Endothelial cell of umbilical vein (primary cell): Measurements from ENCODE around the gene CUL5. TPM values are rescaled to one million over a fixed set of nuclear protein-coding genes. Genes with fewer than 3 reads are reported as not detected.

Source experiments
- BruUV-seq: library from RNA; stranded (reverse); fragments of 400-500 nt; replicated peaks from 2 replicates; lab custom pipeline; 2021; lab: Mats Ljungman, UMichigan
- CTCF ChIA-PET: fragments of 300-600, 350-600 bp; sonication (Branson Sonifier 250); formaldehyde crosslinking; loops from one replicate; lab custom pipeline; 2021; ENCODE audit warnings: antibody characterized with exemption, inconsistent platforms; lab: Charles Lee
- POLR2A ChIA-PET: fragments of 300-600, 350-600 bp; sonication (Branson Sonifier 250); formaldehyde crosslinking; loops from one replicate; lab custom pipeline; 2021; ENCODE audit warnings: antibody characterized with exemption, inconsistent platforms; lab: Charles Lee
- DNase-seq: peaks from one replicate; pipeline ENCODE4 v3.0.0-alpha.2; 2011; ENCODE audit warnings: low read depth, low spot score
- FAIRE-seq: peaks from 2 replicates; lab custom pipeline; 2011; peaks lifted over from hg19 to GRCh38; lab: Jason Lieb, UNC
- H2AFZ ChIP-seq: 2 replicates; pipeline ENCODE4 v1.6.0; 2012; ENCODE audit warnings: low read depth, low read length, control low read depth, inconsistent platforms
- H3K27ac ChIP-seq: 2 replicates; pipeline ENCODE4 v1.5.1; 2011; ENCODE audit warnings: low read depth, mild to moderate bottlenecking, control low read depth, low read length, moderate library complexity; ENCODE audit not compliant: insufficient read depth
- H3K27me3 ChIP-seq, 2 experiments: 2 replicates each; pipeline versions ENCODE4 v1.6.0 to v1.6.1; 2011; ENCODE audit warnings: low read length in 2 of 2, mixed read lengths in 1 of 2; ENCODE audit not compliant: control insufficient read depth in 2 of 2, insufficient read depth in 2 of 2
- H3K36me3 ChIP-seq, 2 experiments: 2 replicates in 1 of 2; 3 replicates in 1 of 2; pipeline ENCODE4 v1.5.1; 2011; ENCODE audit warnings: low read length in 2 of 2, mild to moderate bottlenecking in 1 of 2, moderate library complexity in 1 of 2; ENCODE audit not compliant: control insufficient read depth in 2 of 2, insufficient read depth in 2 of 2; ENCODE audit errors: extremely low read depth in 1 of 2
- H3K4me1 ChIP-seq: 3 replicates; pipeline ENCODE4 v1.5.1; 2011; ENCODE audit warnings: mild to moderate bottlenecking, low read length; ENCODE audit not compliant: control insufficient read depth, insufficient read depth; ENCODE audit errors: extremely low read depth
- H3K4me2 ChIP-seq: 2 replicates; pipeline ENCODE4 v1.6.1; 2011; ENCODE audit warnings: low read length, control low read depth, mixed read lengths; ENCODE audit not compliant: insufficient read depth
- H3K4me3 ChIP-seq, 3 experiments: fragments of 200-600 bp in 1 of 3; sonication (generic), shearing (Covaris generic) in 1 of 3; replicated peaks in 1 of 3; 2 replicates each; pipeline ENCODE4 v1.5.1; 2011 to 2016; ENCODE audit warnings: control low read depth in 3 of 3, low read length in 3 of 3, mild to moderate bottlenecking in 2 of 3, inconsistent platforms in 1 of 3, low read depth in 1 of 3, moderate library complexity in 1 of 3; ENCODE audit not compliant: insufficient read depth in 1 of 3
- H3K79me2 ChIP-seq: 2 replicates; pipeline ENCODE4 v1.6.0; 2012; ENCODE audit warnings: low read length, inconsistent platforms; ENCODE audit not compliant: control insufficient read depth, insufficient read depth
- H3K9ac ChIP-seq: replicated peaks from 2 replicates; pipeline ENCODE3; 2011; ENCODE audit warnings: low read length, control low read depth; ENCODE audit not compliant: insufficient read depth; ENCODE audit errors: extremely low read depth
- H3K9me1 ChIP-seq: replicated peaks from 3 replicates; pipeline ENCODE4 v1.6.0; 2011; ENCODE audit warnings: mild to moderate bottlenecking, low read length; ENCODE audit not compliant: control insufficient read depth, insufficient read depth; ENCODE audit errors: extremely low read depth
- H3K9me3 ChIP-seq: replicated peaks from 2 replicates; pipeline ENCODE4 v1.5.1; 2012; ENCODE audit warnings: low read length, inconsistent platforms; ENCODE audit not compliant: control insufficient read depth, insufficient read depth
- H4K20me1 ChIP-seq: replicated peaks from 2 replicates; pipeline ENCODE3; 2011; ENCODE audit warnings: mild to moderate bottlenecking, low read length; ENCODE audit not compliant: control insufficient read depth, insufficient read depth; ENCODE audit errors: extremely low read depth
- EZH2 ChIP-seq: IDR thresholded peaks from 2 replicates; pipeline ENCODE4 v1.6.1; 2012; ENCODE audit warnings: borderline replicate concordance, low read depth, mild to moderate bottlenecking, moderate library complexity, low read length, inconsistent platforms; ENCODE audit not compliant: severe bottlenecking
- FOS ChIP-seq: IDR thresholded peaks from 2 replicates; pipeline ENCODE4 v1.6.1; 2011; ENCODE audit warnings: mild to moderate bottlenecking, low read length, moderate library complexity, borderline replicate concordance; ENCODE audit not compliant: insufficient read depth
- GATA2 ChIP-seq: IDR thresholded peaks from 2 replicates; pipeline ENCODE4 v1.7.0; 2011; ENCODE audit warnings: low read depth, mild to moderate bottlenecking, moderate library complexity, mixed read lengths, low read length; ENCODE audit not compliant: insufficient read length, insufficient read depth
- JUN ChIP-seq: IDR thresholded peaks from 2 replicates; pipeline ENCODE4 v1.6.1; 2011; ENCODE audit warnings: borderline replicate concordance, low read depth; ENCODE audit not compliant: insufficient read length, insufficient read depth
- MYC ChIP-seq: IDR thresholded peaks from one replicate; pipeline ENCODE4 v1.6.1; 2011; ENCODE audit warnings: mild to moderate bottlenecking, low read depth, low read length
- POLR2A ChIP-seq: IDR thresholded peaks from 2 replicates; pipeline ENCODE4 v1.6.1; 2012; ENCODE audit warnings: low read depth, mild to moderate bottlenecking, control low read depth, low read length
- POLR2AphosphoS5 ChIP-seq: IDR thresholded peaks from 2 replicates; pipeline ENCODE4 v1.6.1; 2012; ENCODE audit warnings: low read depth, mild to moderate bottlenecking, control low read depth, low read length, moderate library complexity; ENCODE audit not compliant: insufficient read depth
- dilution Hi-C: fragments of 300-500 bp; cut with MboI; formaldehyde crosslinking; loops from one replicate; pipeline ENCODE4 v1.15.0; 2019; ENCODE audit warnings: low sequenced_read_pairs; ENCODE audit not compliant: extremely low pct_ligation_motif_present
- intact Hi-C: fragments of 100-400 bp; cut with micrococcal nuclease; formaldehyde crosslinking; loops from one replicate; pipeline ENCODE4 v1.10.0; 2022
- polyA plus RNA-seq, 4 experiments: library from polyadenylated mRNA; depleted of rRNA in 3 of 4; stranded (reverse) in 3 of 4; unstranded in 1 of 4; fragments of >200 nt; gene quantifications; 2 replicates each; pipeline versions ENCODE4 v1.2.1 to v1.2.3, GENCODE V29; 2011 to 2012; ENCODE audit warnings: missing spikeins in 1 of 4
- total RNA-seq: library from RNA; stranded (reverse); gene quantifications from 2 replicates; pipeline ENCODE4 v1.2.3, GENCODE V29; 2021
- TF ChIP-seq, protein P1 (sequence below), 2 donors: IDR thresholded peaks; 1 replicate in 1 of 2; 2 replicates in 1 of 2; pipeline ENCODE4 v1.5.1; 2011; ENCODE audit warnings: low read length in 2 of 2, mild to moderate bottlenecking in 2 of 2, moderate library complexity in 2 of 2, control low read depth in 1 of 2, inconsistent platforms in 1 of 2, low read depth in 1 of 2; ENCODE audit not compliant: insufficient read depth in 1 of 2; ENCODE audit errors: extremely low read depth in 1 of 2
- TF ChIP-seq, protein P2 (sequence below): IDR thresholded peaks from 2 replicates; pipeline ENCODE4 v1.6.1; 2011; ENCODE audit not compliant: insufficient read depth, insufficient read length

Gene CUL5
- total and polyA plus RNA-seq, 2 donors (not counting 3 experiments of a cell fraction or from before 2014, with no cell fraction given) = 9.9 to 36.6 TPM

DNA sequence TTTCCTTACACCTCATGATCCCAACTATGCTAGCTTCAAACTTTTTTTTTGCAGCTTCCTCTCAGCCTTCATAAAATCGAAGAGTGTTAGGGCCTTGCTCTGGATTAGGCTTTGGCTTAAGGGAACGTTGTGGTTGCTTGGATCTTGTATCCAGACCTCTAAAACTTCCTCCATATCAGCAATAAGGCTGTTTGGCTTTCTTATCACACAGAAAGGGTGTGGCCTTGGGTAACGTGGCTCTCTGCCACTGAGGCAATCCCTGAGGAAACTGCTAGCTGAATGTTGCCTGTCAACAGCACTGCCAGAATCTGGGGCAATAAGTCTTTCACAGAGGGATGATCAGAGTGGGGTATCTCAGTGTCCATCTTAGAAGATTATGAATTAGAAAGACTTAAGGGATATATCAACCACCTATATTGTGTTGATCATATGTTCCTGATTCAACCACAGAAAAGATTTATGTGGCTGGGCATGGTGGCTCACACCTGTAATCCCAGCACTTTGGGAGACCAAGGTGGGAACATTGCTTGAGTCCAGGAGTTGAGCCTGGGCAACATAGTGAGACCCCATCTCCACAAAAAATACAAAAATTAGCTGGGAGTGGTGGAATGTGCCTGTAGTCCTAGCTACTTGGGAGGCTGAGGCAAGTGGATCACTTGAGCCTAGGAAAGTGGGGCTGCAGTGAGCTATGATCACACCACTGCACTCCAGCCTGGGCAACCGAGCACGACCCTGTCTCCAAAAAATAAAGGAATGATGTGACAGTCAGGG lies 12.5 kb upstream of the CUL5 start:
- BruUV-seq = no TSS peak

More for the DNA sequence above, 12.5 kb upstream of the CUL5 start:
- TF ChIP-seq, protein P1, sequence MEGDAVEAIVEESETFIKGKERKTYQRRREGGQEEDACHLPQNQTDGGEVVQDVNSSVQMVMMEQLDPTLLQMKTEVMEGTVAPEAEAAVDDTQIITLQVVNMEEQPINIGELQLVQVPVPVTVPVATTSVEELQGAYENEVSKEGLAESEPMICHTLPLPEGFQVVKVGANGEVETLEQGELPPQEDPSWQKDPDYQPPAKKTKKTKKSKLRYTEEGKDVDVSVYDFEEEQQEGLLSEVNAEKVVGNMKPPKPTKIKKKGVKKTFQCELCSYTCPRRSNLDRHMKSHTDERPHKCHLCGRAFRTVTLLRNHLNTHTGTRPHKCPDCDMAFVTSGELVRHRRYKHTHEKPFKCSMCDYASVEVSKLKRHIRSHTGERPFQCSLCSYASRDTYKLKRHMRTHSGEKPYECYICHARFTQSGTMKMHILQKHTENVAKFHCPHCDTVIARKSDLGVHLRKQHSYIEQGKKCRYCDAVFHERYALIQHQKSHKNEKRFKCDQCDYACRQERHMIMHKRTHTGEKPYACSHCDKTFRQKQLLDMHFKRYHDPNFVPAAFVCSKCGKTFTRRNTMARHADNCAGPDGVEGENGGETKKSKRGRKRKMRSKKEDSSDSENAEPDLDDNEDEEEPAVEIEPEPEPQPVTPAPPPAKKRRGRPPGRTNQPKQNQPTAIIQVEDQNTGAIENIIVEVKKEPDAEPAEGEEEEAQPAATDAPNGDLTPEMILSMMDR (IDR thresholded peaks at IDR 0.05; ENCODE audit: extremely low read depth in 1 of 2, insufficient read depth in 1 of 2, low read depth in 1 of 2, low read length in 2 of 2) = no peak
- TF ChIP-seq GATA2 (no peak), POLR2A (no peak), MYC (no peak), EZH2 (no peak), FOS (no peak), POLR2AphosphoS5 (no peak), JUN (no peak)
- TF ChIP-seq, protein P2, sequence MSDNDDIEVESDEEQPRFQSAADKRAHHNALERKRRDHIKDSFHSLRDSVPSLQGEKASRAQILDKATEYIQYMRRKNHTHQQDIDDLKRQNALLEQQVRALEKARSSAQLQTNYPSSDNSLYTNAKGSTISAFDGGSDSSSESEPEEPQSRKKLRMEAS = no peak
- intact Hi-C loops (no loop called here), dilution Hi-C loops (no loop called here)
- H3K9me3 ChIP-seq = no peaks in the 10 kb centered on the region
- CTCF ChIA-PET = interaction anchor here (0.9 to 1.2 kb wide), 2 partner anchors 122 to 650 kb away, joined by 3 read pairs; no protein-coding TSS in a partner anchor
- H4K20me1 ChIP-seq = no peaks in the 10 kb centered on the region
- H3K9me1 ChIP-seq = no peaks in the 10 kb centered on the region
- POLR2A ChIA-PET = no interaction called here
- H3K27ac ChIP-seq = no peak overlapping the region
- DNase-seq (no peak), FAIRE-seq (no peak)
- no peaks in the 10 kb centered on the region for H3K4me1 ChIP-seq
- H3K27me3 ChIP-seq = peaks cover 0 to 3% of the 10 kb centered on the region in 2 experiments
- H2AFZ ChIP-seq = no peak overlapping the region
- H3K4me2 ChIP-seq = no peak overlapping the region
- no peak overlapping the region for H3K4me3 ChIP-seq
- no peaks in the 10 kb centered on the region for H3K79me2 ChIP-seq
- H3K9ac ChIP-seq = no peak overlapping the region
- H3K36me3 ChIP-seq = no peaks in the 10 kb centered on the region
